Transverse colon (tissue), 4 donors: ENCODE data around the gene ZIC3. TPM values are rescaled to one million over a fixed set of nuclear protein-coding genes. Genes with fewer than 3 reads are reported as not detected.

Experiments
- DNase-seq: peaks from one replicate; pipeline ENCODE4 v3.0.0-alpha.2; 2019
- H3K27ac ChIP-seq, 4 donors: fragments of 200-600 bp; sonication (generic); 2 replicates each; pipeline ENCODE4 v1.5.1; 2016 to 2018; ENCODE audit warnings: inconsistent platforms in 4 of 4
- H3K27me3 ChIP-seq: fragments of 200-600 bp; sonication (generic); 2 replicates; pipeline ENCODE4 v1.5.1; 2017; ENCODE audit warnings: inconsistent platforms
- H3K36me3 ChIP-seq, 4 donors: fragments of 200-600 bp; sonication (generic); 2 replicates each; pipeline ENCODE4 v1.5.1; 2017 to 2019; ENCODE audit warnings: inconsistent platforms in 4 of 4
- H3K4me1 ChIP-seq, 4 donors: fragments of 200-600 bp; sonication (generic); 2 replicates each; pipeline ENCODE4 v1.5.1; 2017 to 2020; ENCODE audit warnings: inconsistent platforms in 4 of 4
- H3K4me3 ChIP-seq, 4 donors: fragments of 200-600 bp; sonication (generic); 1 replicate in 1 of 4; 2 replicates in 3 of 4; pipeline versions ENCODE4 v1.5.1 to v1.6.1; 2017 to 2019; ENCODE audit warnings: inconsistent platforms in 4 of 4
- H3K9me3 ChIP-seq, 2 donors: fragments of 200-600 bp; sonication (generic); 2 replicates each; pipeline ENCODE4 v1.5.1; 2017 to 2019; ENCODE audit warnings: inconsistent platforms in 2 of 2
- CTCF ChIP-seq, 5 experiments: fragments of 200-600 bp in 3 of 5; fragments of 450-650 bp in 2 of 5; sonication (generic) in 3 of 5; IDR thresholded peaks; 1 replicate in 2 of 5; 2 replicates in 3 of 5; pipeline ENCODE4 v1.5.1; 2016 to 2017; ENCODE audit warnings: antibody characterized with exemption in 5 of 5, inconsistent platforms in 3 of 5, mild to moderate bottlenecking in 2 of 5, moderate library complexity in 1 of 5
- EP300 ChIP-seq: sonication (generic); formaldehyde crosslinking; IDR thresholded peaks from one replicate; pipeline ENCODE4 v1.6.1; 2017; ENCODE audit warnings: antibody characterized with exemption, low read depth
- POLR2A ChIP-seq: fragments of 450-650 bp; IDR thresholded peaks from one replicate; pipeline ENCODE4 v1.6.1; 2016; ENCODE audit warnings: antibody characterized with exemption, mild to moderate bottlenecking, moderate library complexity
- POLR2AphosphoS5 ChIP-seq, 3 donors: sonication (generic); formaldehyde crosslinking; IDR thresholded peaks; one replicate each; pipeline ENCODE4 v1.6.1; 2016; ENCODE audit warnings: antibody characterized with exemption in 3 of 3
- WGBS, 2 donors: methylation state at CpG; one replicate each; pipeline ENCODE4 v1.1.5; 2018; ENCODE audit warnings: low coverage in 1 of 2; 5-methylcytosine and 5-hydroxymethylcytosine counted together
- in situ Hi-C, 4 donors: fragments of 200-750 bp; cut with MboI; loops; one replicate each; pipeline versions ENCODE4 v1.15.0 to v1.15.1; 2017; ENCODE audit warnings: low sequenced_read_pairs in 3 of 4, low pct_ligation_motif_present in 1 of 4, low pct_unique_long_range_greater_than_20kb in 1 of 4
- intact Hi-C: fragments of 100-400 bp; cut with DNase I; formaldehyde crosslinking; loops from one replicate; pipeline ENCODE4 v1.15.1; 2023; ENCODE audit warnings: low total_unique reads
- total RNA-seq, 4 donors: library from RNA; depleted of rRNA; stranded (reverse); fragments of >200 nt; gene quantifications; one replicate each; pipeline ENCODE4 v1.1.0, GENCODE V29; 2016

ZIC3 gene
- total RNA-seq, 4 donors from 2014 or later: not detected

- peaks cover 0 to 13% (median 0%) of the 10 kb centered on the region in 4 donors for H3K4me1 ChIP-seq
- no peak overlapping the region for H3K27ac ChIP-seq
- H3K9me3 ChIP-seq: no peaks in the 10 kb centered on the region
- DNase-seq: no peak
- H3K27me3 ChIP-seq: peaks cover 99% of the 10 kb centered on the region
- no peaks in the 10 kb centered on the region for H3K36me3 ChIP-seq
- in situ Hi-C loops: no loop called here
- intact Hi-C loops: no loop called here
- 64% methylated on average over 47 of the region's 82 CpGs; no CpG with 5 or more reads in 1 of the 2 donors for WGBS, 2 donors
- peak overlapping the region in 1 of 4 donors; percentile 57 for H3K4me3 ChIP-seq
- TF ChIP-seq POLR2AphosphoS5 (IDR thresholded peaks at IDR 0.05) (no peak), CTCF (IDR thresholded peaks at IDR 0.05) (no peak), EP300 (no peak)
Measured at GRCh38 chrX:137566746-137567679, 1.1 kb downstream of the ZIC3 start.

GRCh38 chrX:137567682-137568232 is 1.8 kb downstream of the ZIC3 start:
- in situ Hi-C loops: no loop called here

DNA sequence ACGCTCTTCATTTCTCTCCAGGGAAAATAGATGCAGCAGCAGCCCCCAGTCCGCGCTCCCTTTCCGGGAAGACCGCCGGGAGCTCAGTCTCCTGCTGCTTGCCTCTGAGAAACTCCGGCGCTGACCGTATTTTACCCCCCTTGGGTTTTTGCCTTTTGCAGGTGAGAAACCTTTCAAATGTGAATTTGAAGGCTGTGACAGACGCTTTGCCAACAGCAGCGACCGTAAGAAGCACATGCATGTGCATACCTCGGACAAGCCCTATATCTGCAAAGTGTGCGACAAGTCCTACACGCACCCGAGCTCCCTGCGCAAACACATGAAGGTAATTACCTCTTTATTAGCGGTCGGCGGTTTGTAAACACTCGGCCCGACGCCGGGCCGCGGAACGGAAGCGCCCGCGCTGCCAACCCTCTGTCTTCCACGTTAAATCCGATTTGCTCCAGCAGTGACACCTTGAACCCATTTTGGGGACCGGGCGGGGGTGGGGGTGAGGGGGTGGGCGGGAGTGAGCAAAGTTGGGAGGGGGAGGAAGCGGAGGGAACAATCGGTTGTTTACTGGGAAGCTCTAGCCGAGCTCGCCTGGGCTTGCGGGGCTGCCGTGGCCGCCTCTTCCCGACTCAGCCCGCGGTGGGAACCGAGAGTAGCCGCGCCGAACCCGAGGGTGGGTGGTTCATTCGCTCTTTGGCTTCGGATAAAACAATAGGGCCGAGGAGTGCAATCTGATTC is 3.0 kb downstream of the ZIC3 start:
- intact Hi-C loops: no loop called here
- in situ Hi-C loops: no loop called here
- peaks cover 95% of the 10 kb centered on the region for H3K27me3 ChIP-seq
- H3K4me3 ChIP-seq: no peak overlapping the region
- H3K4me1 ChIP-seq: peaks cover 0 to 13% (median 0%) of the 10 kb centered on the region in 4 donors
- H3K27ac ChIP-seq: no peak overlapping the region
- 39% methylated on average over 42 of the region's 53 CpGs; no CpG with 5 or more reads in 1 of the 2 donors for WGBS, 2 donors
- no peaks in the 10 kb centered on the region for H3K9me3 ChIP-seq
- TF ChIP-seq POLR2AphosphoS5 (IDR thresholded peaks at IDR 0.05) (no peak), CTCF (IDR thresholded peaks at IDR 0.05) (no peak), POLR2A (no peak), EP300 (no peak)
- no peaks in the 10 kb centered on the region for H3K36me3 ChIP-seq
- DNase-seq: no peak

More at GRCh38 chrX:137567682-137568232, 1.8 kb downstream of the ZIC3 start:
- H3K4me1 ChIP-seq: peaks cover 0 to 13% (median 0%) of the 10 kb centered on the region in 4 donors
- intact Hi-C loops: no loop called here
- H3K27ac ChIP-seq: no peak overlapping the region
- DNase-seq: no peak
- peaks cover 97% of the 10 kb centered on the region for H3K27me3 ChIP-seq
- no peak overlapping the region for H3K4me3 ChIP-seq
- TF ChIP-seq EP300: no peak
- no peaks in the 10 kb centered on the region for H3K36me3 ChIP-seq
- no peaks in the 10 kb centered on the region for H3K9me3 ChIP-seq
- WGBS, 2 donors: 10 to 47% methylated on average over 2 to 32 of the region's 36 CpGs

DNA sequence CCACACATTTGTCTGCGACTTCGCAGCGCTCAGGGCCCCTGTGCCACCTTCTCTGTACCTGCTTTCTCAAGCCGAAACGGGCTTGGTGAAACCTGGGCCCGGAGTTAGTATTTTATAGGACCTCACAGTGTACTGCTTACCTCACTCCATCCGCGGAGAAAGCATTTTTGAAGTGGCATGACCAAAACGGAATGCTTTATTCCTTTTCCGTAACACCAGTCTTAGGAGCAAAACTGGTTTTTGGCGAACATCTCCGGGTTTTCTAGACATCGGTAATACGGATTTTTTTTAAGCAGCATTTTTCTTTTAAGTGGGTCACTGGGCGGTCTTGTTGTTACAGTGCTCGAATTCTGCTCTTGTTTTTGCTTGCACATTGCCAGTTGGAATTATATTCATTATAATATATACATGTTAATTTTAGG is 3.6 kb downstream of the ZIC3 start:
- in situ Hi-C loops: no loop called here
- peaks cover 95% of the 10 kb centered on the region for H3K27me3 ChIP-seq
- no peak for DNase-seq
- TF ChIP-seq POLR2AphosphoS5 (IDR thresholded peaks at IDR 0.05) (no peak), EP300 (no peak), CTCF (IDR thresholded peaks at IDR 0.05) (no peak), POLR2A (no peak)
- H3K27ac ChIP-seq: no peak overlapping the region
- no peaks in the 10 kb centered on the region for H3K36me3 ChIP-seq
- no peaks in the 10 kb centered on the region for H3K9me3 ChIP-seq
- 27 to 34% methylated on average over 3 to 16 of the region's 16 CpGs for WGBS, 2 donors
- intact Hi-C loops: no loop called here
- H3K4me3 ChIP-seq: no peak overlapping the region
- H3K4me1 ChIP-seq: peaks cover 0 to 13% (median 0%) of the 10 kb centered on the region in 4 donors
